SH-SY5Y (cell line): ENCODE data around the gene PIK3C3.

Experiments
- GATA2 ChIP-seq: IDR thresholded peaks from 2 replicates; pipeline ENCODE4 v1.6.1; 2011; ENCODE audit warnings: mild to moderate bottlenecking, low read depth, low read length
- GATA3 ChIP-seq: IDR thresholded peaks from 2 replicates; pipeline ENCODE4 v1.6.1; 2011; ENCODE audit warnings: low read depth, mild to moderate bottlenecking, low read length, moderate library complexity

The PIK3C3 gene

DNA sequence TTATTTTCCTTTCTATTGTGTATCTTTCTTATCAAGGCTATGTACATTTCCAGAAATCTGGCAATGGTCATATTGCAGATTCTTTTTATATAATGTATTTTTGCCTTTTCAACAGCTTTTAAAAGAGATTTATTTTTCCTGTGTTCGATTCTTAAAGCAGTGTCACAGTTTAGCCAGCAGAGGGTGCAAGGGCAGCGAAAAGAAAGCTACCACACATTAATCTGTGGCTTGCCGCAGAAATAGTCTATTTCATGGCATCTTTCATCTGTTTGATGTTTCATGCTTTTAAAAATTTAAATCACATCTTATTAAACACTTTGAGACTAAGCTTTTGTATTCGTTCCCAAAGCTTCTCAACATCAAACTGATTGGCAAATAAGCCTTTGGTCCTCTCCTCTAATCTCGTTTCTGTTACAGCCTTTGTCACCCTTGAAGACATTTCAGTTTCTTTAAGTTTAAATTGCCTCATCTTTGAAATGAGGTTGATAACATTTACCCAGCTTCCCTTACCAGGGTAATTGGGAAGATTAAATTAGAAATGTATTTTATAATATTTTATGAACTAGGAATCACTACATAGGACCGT lies 73.3 kb downstream of the PIK3C3 start:
- no peak for TF ChIP-seq GATA2
- TF ChIP-seq GATA3: no peak

DNA sequence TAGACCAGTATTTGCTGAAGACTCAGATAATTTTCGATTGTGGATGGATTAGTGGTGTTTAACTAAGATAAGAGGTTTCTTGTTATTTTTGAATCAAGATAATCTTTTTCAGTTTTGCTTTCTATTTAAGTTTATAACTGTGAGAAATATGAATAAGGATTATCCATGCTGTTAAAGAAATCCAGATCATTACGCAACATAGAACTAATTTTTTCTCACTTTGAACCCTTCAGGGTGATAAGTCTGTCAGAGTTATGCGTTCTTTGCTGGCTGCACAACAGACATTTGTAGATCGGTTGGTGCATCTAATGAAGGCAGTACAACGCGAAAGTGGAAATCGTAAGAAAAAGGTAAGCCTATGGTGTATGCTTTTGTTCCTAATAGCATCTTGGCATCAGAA lies 74.1 kb downstream of the PIK3C3 start:
- no peak for TF ChIP-seq GATA2
- no peak for TF ChIP-seq GATA3

GRCh38 chr18:42030586-42031182 lies 75.7 kb downstream of the PIK3C3 start:
- TF ChIP-seq GATA2 (no peak), GATA3 (no peak)

DNA sequence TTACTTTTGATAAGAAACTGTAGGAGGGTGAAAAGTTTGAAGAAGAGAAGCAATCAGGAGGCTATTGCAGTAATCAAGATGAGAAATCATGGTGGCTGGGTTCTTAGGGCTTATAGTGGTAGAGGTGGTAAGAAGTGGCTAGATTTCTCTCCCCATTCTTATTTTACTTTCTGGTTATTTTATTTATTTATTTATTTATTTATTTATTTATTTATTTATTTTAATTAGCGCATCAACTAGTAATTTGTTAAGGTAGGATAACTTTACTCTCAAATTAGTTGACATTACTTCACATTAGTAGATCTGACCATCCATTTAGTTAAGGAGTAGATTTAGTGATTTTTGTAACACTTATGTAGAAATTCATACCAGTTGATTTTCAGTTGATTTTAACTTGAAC lies 77.4 kb downstream of the PIK3C3 start:
- TF ChIP-seq GATA3: no peak
- no peak for TF ChIP-seq GATA2

DNA sequence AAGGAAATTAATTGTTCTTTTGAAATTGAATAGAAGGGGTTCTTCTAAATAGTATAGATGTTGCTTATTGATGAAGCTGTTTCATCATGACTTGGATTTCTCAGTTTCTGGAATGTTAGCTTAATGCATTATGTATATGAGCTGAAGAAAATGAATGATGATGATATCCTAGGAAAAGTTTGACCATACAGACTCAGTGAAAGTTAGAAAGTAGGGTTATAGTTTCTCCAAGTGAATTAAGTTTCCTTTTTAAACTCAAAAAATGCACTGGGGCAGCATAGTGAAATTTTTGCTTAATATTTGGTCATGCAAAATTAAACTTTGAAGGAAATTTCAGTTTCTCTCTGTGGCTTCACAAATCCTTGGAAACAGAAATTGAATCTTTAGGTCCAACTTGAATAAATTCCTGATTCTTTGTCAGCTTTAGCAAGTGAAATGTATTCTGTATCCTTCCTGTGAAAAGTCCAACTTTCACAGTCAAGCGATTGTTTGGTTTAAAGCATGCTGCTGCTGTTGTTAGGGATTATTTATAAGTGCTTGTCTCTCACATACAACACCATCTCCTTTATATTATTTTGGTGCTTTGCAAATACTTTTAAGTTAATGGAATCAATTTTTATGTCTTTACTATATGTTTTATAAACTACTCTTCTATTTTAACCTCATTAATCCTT lies 78.2 kb downstream of the PIK3C3 start:
- TF ChIP-seq GATA3 (no peak), GATA2 (no peak)

DNA sequence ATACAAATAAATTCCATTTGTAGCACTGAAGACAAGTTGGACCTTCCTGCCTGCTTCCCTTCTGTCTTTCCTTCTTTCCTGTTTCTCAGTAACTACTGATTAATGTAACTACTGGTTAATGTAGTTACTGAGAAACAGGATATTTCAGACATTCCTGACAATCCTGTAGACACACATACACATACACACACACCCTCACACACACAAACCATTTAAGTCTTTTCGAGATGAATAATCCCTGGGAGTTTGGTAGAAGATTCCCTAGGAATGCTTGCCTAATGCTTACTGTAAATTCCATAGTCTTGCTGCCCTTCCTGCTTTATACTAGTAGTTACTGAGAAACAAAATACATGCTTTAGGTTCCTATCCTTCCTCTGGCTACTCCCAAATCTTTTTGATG lies 83.9 kb downstream of the PIK3C3 start:
- TF ChIP-seq GATA2 (no peak), GATA3 (no peak)

DNA sequence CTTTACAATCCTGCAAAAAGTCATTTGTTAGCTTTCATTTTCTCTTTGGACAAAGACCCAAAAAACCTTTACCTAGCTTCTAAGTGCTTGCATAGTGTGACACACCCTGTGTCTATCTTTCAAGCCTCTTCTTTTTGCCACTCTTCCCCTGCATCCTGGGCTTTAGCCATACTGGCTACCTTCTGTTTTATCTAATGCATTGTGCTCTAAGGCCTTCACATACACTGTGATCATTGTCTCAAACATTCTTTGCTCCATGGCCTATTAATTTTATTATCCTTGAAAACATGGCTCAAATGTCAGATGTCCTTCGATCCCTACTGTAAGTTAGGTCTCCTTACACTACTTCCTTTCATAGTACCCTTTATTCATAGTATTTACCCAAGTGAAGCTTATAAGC lies 84.4 kb downstream of the PIK3C3 start:
- TF ChIP-seq GATA2: no peak
- no peak for TF ChIP-seq GATA3

GRCh38 chr18:42041793-42042192 lies 86.8 kb downstream of the PIK3C3 start:
- TF ChIP-seq GATA3 (no peak), GATA2 (no peak)

GRCh38 chr18:42045346-42045745 lies 90.3 kb downstream of the PIK3C3 start:
- TF ChIP-seq GATA2 (no peak), GATA3 (no peak)

DNA sequence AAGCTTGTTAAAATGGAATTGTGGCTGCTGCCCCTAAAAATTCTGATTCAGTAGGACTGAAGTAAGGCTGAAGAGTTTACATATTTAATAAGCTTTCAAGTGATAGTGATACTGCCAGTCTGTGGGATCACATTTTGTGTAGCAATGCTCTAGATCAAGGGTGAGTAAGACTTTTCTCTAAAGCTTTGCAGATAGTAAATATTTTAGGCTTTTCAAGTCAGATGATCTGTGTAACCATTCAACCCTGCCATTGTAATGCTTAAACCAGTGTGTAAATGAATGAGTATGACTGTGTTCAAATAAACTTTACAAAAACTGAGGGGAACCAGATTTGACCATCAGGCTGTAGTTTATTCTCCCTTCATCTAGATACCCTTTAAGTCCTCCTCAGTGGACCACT lies 92.7 kb downstream of the PIK3C3 start:
- TF ChIP-seq GATA3: no peak

DNA sequence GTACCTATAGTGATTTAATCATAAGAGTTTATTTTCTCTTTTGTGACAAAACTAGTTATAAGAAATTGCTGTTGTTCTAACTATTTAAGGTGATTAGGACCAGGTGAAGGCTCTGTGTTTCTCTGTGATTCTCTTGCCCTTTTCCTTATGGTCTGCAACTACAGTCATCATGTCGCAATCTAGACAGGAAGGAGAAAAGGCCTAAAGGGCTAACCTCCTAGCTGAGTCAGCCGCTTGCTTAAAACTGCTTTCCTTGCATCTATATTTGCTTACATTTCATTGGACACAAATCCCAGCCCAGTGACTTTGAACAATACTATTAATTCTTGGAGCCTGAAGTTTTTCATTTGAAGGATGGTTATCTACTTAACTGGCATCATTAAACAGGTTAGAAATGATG lies 93.1 kb downstream of the PIK3C3 start:
- no peak for TF ChIP-seq GATA2
- TF ChIP-seq GATA3: no peak

- TF ChIP-seq GATA2 (no peak), GATA3 (no peak)
Observed at GRCh38 chr18:42051411-42051810, 96.4 kb downstream of the PIK3C3 start.

DNA sequence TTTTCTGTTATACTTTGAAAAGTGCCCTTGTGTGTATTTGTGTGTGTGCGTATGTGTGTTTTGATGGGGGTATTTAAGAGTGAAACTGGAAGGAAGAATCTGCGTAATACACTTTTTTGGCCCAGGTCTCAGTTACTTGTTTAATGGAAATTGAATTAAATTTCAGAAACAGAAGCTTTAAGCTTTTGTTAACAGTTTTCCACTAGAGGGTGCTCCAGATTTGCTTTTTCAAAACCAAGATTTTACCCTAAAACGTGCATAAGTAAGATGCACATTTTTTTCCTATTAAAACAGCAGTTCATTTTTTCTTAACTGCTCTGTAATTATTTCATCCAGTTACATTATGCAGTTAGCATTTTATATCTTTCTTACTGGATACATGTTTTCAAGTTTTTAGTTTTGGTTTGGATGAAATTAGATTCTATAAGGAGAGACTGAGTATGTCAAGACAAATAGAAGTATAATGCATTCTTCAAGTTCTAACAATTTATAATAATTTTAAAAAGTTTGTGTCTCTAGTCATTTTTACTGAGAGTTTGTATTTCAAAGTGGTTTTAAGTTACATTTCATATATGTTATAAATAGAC lies 97.2 kb downstream of the PIK3C3 start:
- no peak for TF ChIP-seq GATA2
- TF ChIP-seq GATA3: no peak

GRCh38 chr18:42053188-42053781 lies 98.3 kb downstream of the PIK3C3 start:
- TF ChIP-seq GATA2 (no peak), GATA3 (no peak)
